ENCODE data around the gene SAP30BP.

The SAP30BP gene

DNA sequence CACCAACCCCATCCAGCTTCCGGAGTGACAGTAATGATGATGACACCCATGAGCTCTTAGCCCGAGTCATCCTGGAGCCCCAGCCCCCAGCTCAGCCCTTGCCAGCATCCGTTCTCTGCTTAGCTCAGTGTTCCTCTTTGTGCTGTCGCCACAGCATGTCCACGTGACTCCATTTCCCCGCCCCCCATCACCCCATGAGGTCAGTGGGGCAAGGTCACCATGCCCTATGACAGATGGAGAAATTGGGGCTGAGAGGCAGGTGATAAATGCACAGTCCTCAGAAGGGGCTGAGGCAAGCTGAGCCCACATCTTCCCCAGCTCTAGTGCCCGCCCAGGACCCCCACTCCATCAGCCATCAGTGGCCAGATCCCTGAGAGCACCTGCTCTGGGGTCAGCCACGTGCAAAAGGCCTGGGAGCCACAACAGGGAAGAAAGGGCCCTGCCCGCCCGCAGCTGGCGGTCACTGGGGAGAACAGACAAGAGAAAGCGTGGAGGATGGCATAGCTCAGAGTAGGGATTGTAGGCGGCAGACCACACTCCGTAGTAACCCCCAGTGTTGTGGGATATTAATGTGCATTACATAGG, 71.2 kb downstream of the SAP30BP start:
- DNase-seq (ENCODE audit: low read depth, low spot score), result no peak

DNA sequence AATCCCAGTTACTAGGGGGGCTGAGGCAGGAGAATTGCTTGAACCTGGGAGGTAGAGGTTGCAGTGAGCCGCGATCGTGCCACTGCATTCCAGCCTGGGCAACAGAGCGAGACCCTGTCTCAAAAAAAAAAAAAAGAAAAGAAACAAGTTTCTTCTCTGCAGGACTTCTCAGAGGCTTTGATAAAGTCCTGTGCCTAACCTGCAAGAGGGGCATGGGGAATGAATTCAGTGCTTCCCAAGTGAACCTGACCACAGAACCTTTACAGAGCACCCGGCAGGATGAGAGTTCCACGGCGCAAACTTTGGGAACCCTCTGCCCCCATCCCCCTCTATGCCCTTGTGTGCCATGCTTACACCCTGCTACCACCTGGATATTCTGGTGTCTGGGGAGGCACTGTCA, 72.0 kb downstream of the SAP30BP start:
- no peak for DNase-seq (ENCODE audit: low read depth, low spot score)

GRCh38 chr17:75739801-75740200, 72.7 kb downstream of the SAP30BP start:
- no peak for DNase-seq (ENCODE audit: low read depth, low spot score)

- DNase-seq (ENCODE audit: low read depth, low spot score), result no peak
These were observed 73.1 kb downstream of the SAP30BP start for GRCh38 chr17:75740215-75740614.

GRCh38 chr17:75740631-75741077, 73.5 kb downstream of the SAP30BP start:
- DNase-seq (ENCODE audit: low read depth, low spot score), result no peak

DNA sequence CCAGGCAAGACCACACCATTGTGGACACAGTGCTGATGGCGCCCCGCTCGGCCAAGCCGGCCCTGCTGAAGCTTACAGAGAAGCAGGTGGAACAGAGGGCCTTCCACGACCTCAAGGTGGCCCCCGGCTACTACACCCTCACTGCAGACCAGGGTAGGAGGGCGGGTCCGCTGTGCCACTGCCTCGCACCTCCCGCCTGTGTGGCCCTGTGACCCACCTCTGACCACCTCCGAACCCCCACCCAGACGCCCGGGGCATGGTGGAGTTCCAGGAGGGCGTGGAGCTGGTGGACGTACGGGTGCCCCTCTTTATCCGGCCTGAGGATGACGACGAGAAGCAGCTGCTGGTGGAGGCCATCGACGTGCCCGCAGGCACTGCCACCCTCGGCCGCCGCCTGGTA, 75.2 kb downstream of the SAP30BP start:
- no peak for DNase-seq (ENCODE audit: low read depth, low spot score)

GRCh38 chr17:75743625-75744206, 76.6 kb downstream of the SAP30BP start:
- no peak for DNase-seq (ENCODE audit: low read depth, low spot score)

GRCh38 chr17:75748706-75749105, 81.6 kb downstream of the SAP30BP start:
- no peak for DNase-seq (ENCODE audit: low read depth, low spot score)

DNA sequence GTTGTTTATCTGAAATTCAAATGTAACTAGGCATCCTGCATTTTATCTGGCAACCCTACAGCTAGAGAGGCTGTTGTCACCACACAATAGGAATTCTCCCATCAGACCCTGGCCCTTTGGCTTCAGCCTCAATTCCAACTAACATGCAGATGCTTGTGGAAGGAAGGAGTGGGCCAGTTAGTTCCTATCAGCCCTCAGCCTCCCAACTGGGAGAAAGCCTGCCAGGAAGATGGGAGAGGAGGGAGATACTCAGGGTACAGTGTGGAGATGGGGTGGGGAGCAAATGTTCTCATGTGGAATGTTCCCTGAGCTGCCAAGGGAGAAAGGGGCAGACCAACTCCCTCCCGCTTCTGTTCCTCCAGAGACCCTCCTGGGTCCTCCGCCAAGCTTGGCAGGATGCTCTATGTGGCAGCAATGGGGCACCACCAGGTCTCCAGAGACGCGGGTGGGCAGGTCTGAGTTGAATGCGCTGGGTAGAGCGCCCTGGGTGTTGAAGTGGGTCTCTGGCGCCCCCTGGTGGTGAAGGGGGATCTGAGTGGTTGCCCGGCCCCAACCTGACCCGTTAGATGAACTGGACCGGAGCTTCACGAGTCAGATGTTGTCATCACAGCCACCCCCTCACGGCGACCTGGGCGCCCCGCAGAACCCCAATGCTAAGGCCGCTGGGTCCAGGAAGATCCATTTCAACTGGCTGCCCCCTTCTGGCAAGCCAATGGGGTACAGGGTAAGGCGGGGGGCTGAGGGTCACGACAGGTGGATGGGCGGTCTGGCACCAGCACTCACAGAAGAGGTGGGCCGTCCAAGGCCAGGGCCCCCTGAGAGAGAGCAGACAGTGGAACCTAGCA, 82.6 kb downstream of the SAP30BP start:
- DNase-seq (ENCODE audit: low read depth, low spot score), result peak; percentile 84

- no peak for DNase-seq (ENCODE audit: low read depth, low spot score)
These were observed 83.7 kb downstream of the SAP30BP start for GRCh38 chr17:75750661-75751423.

DNA sequence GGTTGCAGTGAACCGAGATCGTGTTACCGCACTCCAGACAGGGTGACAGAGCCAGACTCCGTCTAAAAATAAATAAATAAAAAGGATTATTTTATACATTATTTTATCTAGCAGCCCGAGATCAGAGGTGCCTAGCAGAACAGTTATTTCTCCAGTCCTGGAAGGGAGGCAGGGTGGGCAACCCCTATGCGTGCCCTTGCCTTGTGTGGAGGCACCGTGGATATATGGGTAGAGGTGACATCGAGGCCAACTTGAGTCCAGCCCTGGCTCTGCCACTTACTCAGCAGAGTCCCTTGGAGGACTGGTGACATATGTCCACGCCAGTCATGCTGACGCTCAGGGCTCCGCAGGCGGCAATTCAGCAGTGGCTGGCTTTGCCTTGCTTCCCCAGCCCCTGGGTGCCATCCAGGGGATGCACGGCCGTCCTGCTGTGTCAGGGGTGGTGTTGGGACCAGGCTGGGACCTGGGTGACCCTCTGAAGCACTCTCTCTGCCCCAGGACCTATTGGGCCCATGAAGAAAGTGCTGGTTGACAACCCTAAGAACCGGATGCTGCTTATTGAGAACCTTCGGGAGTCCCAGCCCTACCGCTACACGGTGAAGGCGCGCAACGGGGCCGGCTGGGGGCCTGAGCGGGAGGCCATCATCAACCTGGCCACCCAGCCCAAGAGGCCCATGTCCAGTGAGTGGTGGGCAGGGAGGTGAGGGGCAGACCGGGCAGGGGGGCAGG, 84.7 kb downstream of the SAP30BP start:
- DNase-seq (ENCODE audit: low read depth, low spot score), result no peak

GRCh38 chr17:75752405-75752709, 85.2 kb downstream of the SAP30BP start:
- DNase-seq (ENCODE audit: low read depth, low spot score), result no peak

- DNase-seq (ENCODE audit: low read depth, low spot score), result no peak
These were observed 85.8 kb downstream of the SAP30BP start for GRCh38 chr17:75752802-75753513.

- DNase-seq (ENCODE audit: low read depth, low spot score), result peak; percentile 75
These were observed 86.6 kb downstream of the SAP30BP start for GRCh38 chr17:75753514-75754377.

DNA sequence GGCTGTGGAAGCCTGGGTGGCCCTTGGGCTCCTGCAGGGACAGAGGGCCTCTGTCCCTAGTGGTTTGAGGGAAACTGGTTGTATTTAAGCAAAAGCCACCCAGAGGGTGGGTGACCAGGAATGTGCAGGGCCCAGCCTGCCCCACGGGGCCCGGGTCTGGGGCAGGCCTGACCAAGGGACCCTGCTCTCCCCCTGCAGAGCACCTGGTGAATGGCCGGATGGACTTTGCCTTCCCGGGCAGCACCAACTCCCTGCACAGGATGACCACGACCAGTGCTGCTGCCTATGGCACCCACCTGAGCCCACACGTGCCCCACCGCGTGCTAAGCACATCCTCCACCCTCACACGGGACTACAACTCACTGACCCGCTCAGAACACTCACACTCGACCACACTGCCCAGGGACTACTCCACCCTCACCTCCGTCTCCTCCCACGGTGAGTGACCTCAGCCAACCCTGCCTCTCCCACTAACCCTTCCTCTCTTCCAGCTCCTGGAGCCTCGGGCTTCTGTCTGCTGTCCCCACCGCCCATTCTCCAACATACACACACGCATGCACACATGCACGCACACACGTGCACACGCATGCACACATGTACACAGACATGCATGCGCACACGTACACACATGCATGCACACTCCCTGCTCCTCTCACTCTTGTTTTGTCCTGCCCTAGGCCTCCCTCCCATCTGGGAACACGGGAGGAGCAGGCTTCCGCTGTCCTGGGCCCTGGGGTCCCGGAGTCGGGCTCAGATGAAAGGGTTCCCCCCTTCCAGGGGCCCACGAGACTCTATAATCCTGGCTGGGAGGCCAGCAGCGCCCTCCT, 87.5 kb downstream of the SAP30BP start:
- no peak for DNase-seq (ENCODE audit: low read depth, low spot score)

DNA sequence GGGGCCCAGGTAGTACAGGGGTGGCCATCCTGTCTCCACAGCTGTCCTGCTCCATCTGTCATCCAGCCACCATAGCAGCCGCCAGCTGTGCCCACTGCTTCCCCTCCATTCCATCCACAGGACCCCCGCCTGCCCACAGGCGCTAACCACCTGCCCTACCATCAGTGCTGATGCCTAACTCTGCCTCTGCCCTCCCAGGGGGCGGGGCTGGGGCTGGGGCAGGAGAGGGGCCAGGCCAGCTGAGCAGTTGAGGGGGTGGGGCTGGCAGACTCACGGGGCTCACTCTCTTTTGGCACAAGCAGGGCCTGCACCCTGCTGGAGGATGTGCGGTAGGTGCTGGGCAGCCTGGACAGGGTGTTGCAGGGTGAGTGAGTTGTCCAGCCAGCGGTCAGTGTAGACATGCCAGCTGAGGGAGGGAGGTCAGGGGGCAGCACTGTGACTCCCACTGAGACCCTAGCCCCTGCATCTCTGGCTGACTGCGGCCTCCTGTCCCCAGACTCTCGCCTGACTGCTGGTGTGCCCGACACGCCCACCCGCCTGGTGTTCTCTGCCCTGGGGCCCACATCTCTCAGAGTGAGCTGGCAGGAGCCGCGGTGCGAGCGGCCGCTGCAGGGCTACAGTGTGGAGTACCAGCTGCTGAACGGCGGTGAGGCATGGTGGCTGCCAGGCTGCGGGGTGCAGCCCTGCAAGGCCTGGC, 88.2 kb downstream of the SAP30BP start:
- no peak for DNase-seq (ENCODE audit: low read depth, low spot score)

DNA sequence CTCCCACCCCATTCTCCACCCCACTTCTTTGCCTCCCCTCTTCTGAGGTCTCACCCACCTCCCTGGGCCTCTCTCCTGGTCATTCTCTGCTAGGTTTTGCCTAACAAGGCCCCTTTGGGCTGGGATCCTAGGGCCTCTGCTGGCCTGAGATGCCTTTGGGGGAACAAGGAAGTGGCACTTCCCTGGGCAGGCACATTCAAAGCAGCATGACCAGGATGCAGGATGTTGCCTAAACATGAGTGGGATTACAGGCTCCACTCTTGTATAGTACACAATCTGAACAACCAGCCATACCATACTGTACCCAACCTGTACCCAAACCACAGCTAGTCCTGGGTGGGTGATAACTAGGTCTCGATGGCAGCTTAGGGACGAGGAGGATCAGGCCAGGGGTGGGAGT, 88.9 kb downstream of the SAP30BP start:
- DNase-seq (ENCODE audit: low read depth, low spot score), result no peak

- no peak for DNase-seq (ENCODE audit: low read depth, low spot score)
These were observed 89.4 kb downstream of the SAP30BP start for GRCh38 chr17:75756451-75757085.

Data from ELF-1 (cell line).